PFSK-1 (cell line): ENCODE results near the gene TRPM6. TPM values are rescaled to one million over a fixed set of nuclear protein-coding genes. Genes with fewer than 3 reads are reported as not detected.

Experiments used
- FOXP2 ChIP-seq: optimal IDR thresholded peaks from 2 replicates; pipeline ENCODE3; 2011; ENCODE audit warnings: borderline replicate concordance, control low read depth, inconsistent platforms; ENCODE audit not compliant: insufficient read depth; ENCODE audit errors: extremely low read length, extremely low read depth
- POLR2AphosphoS5 ChIP-seq: IDR thresholded peaks from 2 replicates; pipeline ENCODE4 v1.6.1; 2012; ENCODE audit warnings: low read depth, mild to moderate bottlenecking, control low read depth, low read length, moderate library complexity
- SIN3A ChIP-seq: IDR thresholded peaks from 2 replicates; pipeline ENCODE4 v1.6.1; 2012; ENCODE audit warnings: mild to moderate bottlenecking, low read length, moderate library complexity, borderline replicate concordance; ENCODE audit not compliant: insufficient read depth
- TAF1 ChIP-seq: IDR thresholded peaks from 2 replicates; pipeline ENCODE4 v1.6.1; 2012; ENCODE audit warnings: low read length, control low read depth, borderline replicate concordance; ENCODE audit not compliant: insufficient read depth
- polyA plus RNA-seq: library from polyadenylated mRNA; unstranded; fragments of >200 nt; gene quantifications from one replicate; pipeline ENCODE4 v1.2.1, GENCODE V29; 2012; ENCODE audit warnings: low read depth, missing spikeins; ENCODE audit not compliant: insufficient read length
- TF ChIP-seq, protein P1 (sequence below), 2 experiments: IDR thresholded peaks; 2 replicates each; pipeline versions ENCODE4 v1.6.1 to v1.8.0; 2011 to 2012; ENCODE audit warnings: low read depth in 2 of 2, low read length in 2 of 2, control low read depth in 1 of 2, inconsistent platforms in 1 of 2, mild to moderate bottlenecking in 1 of 2, moderate library complexity in 1 of 2; ENCODE audit not compliant: insufficient read depth in 1 of 2

The TRPM6 gene, protein sequence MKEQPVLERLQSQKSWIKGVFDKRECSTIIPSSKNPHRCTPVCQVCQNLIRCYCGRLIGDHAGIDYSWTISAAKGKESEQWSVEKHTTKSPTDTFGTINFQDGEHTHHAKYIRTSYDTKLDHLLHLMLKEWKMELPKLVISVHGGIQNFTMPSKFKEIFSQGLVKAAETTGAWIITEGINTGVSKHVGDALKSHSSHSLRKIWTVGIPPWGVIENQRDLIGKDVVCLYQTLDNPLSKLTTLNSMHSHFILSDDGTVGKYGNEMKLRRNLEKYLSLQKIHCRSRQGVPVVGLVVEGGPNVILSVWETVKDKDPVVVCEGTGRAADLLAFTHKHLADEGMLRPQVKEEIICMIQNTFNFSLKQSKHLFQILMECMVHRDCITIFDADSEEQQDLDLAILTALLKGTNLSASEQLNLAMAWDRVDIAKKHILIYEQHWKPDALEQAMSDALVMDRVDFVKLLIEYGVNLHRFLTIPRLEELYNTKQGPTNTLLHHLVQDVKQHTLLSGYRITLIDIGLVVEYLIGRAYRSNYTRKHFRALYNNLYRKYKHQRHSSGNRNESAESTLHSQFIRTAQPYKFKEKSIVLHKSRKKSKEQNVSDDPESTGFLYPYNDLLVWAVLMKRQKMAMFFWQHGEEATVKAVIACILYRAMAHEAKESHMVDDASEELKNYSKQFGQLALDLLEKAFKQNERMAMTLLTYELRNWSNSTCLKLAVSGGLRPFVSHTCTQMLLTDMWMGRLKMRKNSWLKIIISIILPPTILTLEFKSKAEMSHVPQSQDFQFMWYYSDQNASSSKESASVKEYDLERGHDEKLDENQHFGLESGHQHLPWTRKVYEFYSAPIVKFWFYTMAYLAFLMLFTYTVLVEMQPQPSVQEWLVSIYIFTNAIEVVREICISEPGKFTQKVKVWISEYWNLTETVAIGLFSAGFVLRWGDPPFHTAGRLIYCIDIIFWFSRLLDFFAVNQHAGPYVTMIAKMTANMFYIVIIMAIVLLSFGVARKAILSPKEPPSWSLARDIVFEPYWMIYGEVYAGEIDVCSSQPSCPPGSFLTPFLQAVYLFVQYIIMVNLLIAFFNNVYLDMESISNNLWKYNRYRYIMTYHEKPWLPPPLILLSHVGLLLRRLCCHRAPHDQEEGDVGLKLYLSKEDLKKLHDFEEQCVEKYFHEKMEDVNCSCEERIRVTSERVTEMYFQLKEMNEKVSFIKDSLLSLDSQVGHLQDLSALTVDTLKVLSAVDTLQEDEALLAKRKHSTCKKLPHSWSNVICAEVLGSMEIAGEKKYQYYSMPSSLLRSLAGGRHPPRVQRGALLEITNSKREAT (N-terminal part only)
- not detected for polyA plus RNA-seq

DNA sequence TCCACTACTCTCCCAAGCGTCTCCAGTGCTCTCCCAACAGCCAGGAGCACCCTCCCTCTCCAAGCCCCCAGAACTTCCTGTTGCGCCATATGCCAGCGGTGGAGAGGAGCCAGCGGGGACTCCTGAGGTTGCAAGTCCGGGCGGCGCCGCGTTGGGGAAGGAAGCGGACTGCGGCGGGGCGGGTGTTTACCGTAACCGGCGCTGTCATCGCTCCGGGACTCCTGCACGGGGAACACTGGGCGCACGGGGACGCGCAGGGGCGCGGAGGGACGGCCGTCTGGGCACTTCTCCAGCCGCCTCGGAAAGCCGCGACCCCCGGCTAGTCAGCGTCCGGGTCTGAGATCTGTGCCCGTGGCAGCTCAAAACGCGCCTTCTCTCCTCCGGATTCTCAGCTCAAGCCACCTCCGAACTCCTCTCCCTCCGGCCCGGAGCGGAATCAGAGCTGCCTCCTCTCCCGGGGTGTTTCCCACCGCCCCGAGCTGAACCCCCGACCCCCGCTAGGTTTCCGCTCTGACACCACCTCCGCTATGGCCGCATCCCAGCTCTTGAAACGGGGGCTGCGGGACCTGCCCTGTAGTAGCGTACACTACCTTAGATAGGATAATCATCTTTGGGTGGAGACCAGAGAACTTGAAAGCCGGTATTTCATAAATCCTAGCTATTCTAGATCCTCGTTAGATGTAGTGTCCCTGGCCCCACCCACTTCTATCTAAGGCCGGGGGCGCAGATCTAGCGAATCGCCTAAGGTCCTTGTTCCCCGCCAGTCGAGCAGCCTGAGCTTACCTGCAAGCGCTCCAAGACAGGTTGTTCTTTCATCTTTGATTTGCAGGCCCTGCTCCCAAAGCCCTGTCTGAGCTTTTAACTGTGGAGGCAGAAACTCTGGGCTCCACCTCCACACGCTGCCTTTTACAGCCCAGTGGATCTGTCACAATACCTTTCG, at the start of gene TRPM6:
Gene TRPM6 (minus strand): TSS at position 881 of the 940 bp plus-strand sequence. CDS start 65 bp downstream, at position 816.
- peak; percentile 70 for TF ChIP-seq FOXP2
- no peak for TF ChIP-seq SIN3A

DNA sequence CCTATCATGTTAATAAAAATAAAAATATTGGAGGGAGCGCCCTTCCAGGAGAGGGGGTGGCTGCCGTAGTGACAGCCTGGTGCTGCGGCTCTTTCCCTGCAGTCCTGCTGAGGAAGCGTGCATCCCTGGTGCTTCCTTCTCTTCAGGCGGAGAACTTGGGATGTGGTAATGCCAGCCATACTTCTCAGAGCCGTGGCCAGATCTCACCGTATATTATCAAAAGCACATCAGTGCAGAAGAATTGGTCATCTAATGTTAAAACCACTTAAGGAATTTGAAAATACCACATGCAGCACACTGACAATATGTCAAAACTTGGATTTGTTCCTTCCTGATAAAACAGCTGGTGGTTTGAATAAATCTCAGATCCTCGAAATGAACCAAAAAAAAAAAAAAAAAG, 47.3 kb upstream of the TRPM6 start:
- no peak for TF ChIP-seq POLR2AphosphoS5
- no peak for TF ChIP-seq SIN3A
- TF ChIP-seq FOXP2: no peak

DNA sequence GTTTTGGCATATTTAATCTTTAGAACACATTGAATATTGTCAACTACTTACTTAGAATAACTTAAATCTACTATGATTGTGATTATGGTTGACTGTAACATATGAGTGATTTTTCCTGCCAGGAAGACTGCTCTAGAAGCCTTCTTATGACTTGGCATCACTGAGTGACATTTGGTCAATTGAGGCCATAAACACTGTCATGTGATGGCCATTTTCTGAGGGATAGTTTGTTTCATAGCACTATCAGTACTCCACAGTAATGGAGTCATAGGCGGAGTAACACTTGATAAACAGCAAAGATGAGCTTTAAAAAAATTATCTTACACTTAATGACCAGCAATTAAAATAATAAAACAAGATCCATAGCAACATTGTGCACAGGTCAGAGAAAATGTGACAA, 34.0 kb upstream of the TRPM6 start:
- TF ChIP-seq POLR2AphosphoS5 (no peak), TAF1 (no peak)

DNA sequence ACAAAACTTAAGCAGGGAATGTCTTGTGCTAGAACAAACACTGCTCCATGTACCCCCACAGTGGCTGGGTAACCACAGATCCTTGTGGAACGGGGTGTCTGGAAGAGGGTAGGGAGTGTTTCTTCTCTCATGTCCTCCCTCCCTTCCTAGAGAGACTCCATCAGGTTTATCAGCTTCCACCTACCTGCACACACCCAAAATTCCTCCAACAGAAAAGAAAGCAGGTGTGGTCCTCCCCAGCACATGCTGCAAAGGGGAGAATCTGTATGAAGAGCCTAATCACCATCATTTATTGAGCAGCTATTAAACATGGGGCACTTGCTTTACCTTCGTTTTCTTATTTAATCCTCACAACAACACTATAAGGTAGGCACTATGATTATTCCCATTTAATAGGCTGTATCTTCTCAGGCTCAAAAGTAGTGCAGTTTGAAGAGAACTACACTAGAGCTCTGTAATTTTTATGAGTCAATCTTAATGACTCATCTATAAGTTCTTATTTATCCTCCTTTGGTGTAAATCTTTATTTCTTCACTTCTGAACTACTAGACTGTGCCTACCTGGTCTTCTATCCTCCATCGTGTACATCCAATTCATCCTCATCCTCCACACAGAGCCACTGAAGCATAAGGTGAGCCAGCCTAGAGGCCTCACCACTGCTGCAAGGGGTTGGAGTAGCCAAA, 33.4 kb upstream of the TRPM6 start:
- TF ChIP-seq SIN3A (no peak), TAF1 (no peak)
- TF ChIP-seq, protein P1, sequence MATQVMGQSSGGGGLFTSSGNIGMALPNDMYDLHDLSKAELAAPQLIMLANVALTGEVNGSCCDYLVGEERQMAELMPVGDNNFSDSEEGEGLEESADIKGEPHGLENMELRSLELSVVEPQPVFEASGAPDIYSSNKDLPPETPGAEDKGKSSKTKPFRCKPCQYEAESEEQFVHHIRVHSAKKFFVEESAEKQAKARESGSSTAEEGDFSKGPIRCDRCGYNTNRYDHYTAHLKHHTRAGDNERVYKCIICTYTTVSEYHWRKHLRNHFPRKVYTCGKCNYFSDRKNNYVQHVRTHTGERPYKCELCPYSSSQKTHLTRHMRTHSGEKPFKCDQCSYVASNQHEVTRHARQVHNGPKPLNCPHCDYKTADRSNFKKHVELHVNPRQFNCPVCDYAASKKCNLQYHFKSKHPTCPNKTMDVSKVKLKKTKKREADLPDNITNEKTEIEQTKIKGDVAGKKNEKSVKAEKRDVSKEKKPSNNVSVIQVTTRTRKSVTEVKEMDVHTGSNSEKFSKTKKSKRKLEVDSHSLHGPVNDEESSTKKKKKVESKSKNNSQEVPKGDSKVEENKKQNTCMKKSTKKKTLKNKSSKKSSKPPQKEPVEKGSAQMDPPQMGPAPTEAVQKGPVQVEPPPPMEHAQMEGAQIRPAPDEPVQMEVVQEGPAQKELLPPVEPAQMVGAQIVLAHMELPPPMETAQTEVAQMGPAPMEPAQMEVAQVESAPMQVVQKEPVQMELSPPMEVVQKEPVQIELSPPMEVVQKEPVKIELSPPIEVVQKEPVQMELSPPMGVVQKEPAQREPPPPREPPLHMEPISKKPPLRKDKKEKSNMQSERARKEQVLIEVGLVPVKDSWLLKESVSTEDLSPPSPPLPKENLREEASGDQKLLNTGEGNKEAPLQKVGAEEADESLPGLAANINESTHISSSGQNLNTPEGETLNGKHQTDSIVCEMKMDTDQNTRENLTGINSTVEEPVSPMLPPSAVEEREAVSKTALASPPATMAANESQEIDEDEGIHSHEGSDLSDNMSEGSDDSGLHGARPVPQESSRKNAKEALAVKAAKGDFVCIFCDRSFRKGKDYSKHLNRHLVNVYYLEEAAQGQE (IDR thresholded peaks at IDR 0.05; ENCODE audit: insufficient read depth in 1 of 2, low read depth in 2 of 2, low read length in 2 of 2): no peak

DNA sequence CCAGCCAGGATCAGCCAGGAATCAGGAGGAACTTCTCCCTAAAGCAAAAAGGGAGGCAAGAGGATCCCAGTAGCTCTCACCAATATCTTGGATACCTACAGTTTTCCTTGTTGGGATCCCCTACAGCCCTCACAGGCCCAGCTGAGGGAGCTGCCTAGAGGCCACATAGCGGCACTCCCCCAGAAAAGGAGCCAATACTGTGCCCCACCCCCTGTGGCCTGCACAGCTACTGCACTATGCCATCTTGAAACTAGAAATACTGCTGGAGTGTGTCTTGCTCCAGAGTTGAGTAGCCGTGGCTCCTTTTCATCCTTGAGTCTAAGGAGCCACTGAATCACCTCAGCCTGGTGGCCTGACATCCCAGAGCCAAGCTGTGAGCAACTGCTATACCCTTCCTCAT, 22.3 kb upstream of the TRPM6 start:
- TF ChIP-seq SIN3A: no peak

DNA sequence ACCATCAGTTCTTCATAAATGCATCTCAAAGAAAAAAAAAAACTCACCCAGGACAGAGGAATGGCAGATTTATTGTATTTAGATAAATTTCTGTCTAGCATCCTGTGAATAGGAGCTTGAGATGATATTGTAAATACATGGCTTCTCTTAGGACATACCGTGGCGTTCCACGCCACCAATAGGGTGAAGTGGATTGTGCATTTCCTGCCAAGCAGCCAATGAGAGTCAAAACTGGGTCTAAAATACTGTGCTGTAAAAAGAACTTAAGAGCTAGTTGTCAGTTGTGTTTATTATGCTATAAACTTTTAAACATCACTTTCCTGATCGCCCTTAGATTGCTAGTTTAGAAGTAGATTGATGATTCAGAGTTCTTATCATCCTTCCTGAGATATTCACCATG, 20.9 kb upstream of the TRPM6 start:
- TF ChIP-seq SIN3A (no peak), FOXP2 (no peak), TAF1 (no peak), POLR2AphosphoS5 (no peak)
- TF ChIP-seq, protein P1 (IDR thresholded peaks at IDR 0.05; ENCODE audit: insufficient read depth in 1 of 2, low read depth in 2 of 2, low read length in 2 of 2): no peak
